NOMO-1 treated with dmso at 0.1 percent for 144 hours (cell line): Measurements from ENCODE around the gene AGO4.
A peak's percentile ranks its signal among the peaks of the same experiment; 100 is the strongest.
"Not testable (repeated sequence)": the region's sequence is repeated elsewhere in the genome, so short reads cannot be mapped to it uniquely, and the experiment has no call there.

ENCODE experiments used
- DNase-seq: peaks from one replicate; lab custom pipeline; 2025; ENCODE audit not compliant: unreplicated experiment; lab: John Stamatoyannopoulos, UW

The AGO4 gene

GRCh38 chr1:35810096-35810881 is 2.5 kb downstream of the AGO4 start:
- DNase-seq: no peak

DNA sequence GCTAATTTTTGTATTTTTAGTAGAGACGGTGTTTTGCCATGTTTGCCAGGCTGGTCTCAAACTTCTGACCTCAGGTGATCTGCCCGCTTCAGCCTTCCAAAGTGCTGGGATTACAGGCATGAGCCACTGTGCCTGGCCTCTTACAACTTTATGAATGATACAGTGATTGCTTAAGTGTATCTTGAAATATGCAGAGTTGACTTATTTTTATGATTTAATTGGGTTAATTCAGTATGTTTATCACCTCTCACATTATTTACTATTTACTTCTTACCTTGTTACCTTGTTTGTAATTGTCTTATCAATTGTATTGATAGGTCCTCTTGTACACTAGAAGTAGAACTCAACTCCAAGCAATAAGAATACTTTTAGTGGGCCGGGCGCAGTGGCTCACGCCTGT is 4.9 kb downstream of the AGO4 start:
- not testable (repeated sequence) for DNase-seq

- no peak for DNase-seq
Measured at GRCh38 chr1:35825255-35825654, 17.4 kb downstream of the AGO4 start.

DNA sequence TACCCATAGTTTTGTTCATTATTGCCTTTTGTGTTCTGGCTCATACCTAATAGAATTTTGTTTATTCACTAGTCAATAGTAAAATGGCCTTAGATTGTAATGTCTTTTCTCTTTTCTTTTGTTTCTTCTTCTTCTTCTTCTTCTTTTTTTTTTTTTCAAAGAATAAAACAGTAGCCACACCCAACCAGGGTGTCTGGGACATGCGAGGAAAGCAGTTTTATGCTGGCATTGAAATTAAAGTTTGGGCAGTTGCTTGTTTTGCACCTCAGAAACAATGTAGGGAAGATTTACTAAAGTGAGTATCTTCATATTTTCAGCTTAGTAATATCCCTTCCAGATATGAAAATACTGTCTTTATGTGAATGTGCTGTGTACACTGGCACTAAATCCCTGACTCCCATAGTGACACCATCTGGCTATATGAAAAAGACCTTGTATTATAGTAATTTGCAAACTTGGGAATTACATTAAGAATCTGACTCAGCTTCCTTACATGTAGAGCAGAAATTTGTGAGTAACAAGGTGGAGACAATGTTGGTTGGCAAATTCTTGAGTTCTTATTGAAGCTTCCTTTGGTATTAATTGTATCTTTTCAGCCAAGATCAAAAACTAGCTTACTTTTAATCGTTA is 24.6 kb downstream of the AGO4 start:
- no peak for DNase-seq

GRCh38 chr1:35833395-35833794 is 25.6 kb downstream of the AGO4 start:
- no peak for DNase-seq

DNA sequence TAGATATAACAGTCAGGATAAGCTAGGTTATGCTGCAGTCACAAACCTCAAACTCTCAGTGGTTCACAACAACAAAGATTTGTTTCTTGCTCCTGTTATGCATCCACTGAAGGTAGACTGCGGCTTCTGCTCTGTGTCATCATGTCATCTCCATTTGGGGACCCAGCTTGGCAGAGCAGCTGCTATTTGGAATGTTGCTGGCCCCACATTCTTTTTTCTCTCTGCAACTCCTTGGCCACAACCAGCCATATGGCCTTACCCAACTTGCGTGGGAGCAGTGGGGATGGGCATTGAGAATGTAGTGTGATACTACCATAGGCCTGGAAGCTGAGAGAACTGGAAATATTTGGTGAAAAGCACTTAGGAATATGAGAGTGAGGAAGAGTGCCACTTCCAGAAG is 26.4 kb downstream of the AGO4 start:
- DNase-seq: no peak

DNA sequence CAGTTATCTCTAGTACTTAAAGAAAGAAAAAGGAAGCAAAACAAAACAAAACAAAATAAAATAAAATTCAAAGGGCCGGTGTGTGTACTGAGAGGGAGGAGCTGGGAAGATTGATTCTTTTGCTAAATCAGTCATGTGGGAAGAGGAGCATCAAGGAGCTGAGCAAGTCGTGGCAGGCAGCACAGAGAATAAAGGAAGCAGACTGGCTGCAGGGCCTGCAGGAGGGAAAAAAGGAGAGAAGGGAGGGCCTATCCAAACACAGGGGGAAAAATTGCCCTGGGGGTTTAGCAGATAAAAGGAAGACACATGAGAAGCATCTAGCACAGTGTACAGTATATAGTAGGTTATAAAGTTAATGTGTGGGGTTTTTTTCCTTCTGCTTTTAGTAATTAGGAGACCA is 27.6 kb downstream of the AGO4 start:
- DNase-seq: no peak

DNA sequence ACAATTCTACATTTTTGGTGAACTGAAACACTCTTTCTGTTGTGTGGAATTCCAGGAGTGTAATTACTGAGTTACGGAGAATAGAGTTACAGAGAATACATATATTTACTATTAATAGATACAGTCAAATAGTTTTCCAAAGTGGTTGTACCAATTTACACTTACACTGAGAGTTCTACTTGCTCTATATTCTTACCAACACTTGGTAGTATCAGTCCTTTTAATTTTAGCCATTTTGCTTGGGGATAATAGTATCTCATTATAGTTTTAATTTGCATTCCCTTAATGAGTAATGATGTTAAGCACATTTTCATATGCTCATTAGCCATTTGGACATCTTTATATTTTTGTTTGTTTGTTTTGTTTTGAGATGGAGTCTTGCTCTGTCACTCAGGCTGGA is 28.9 kb downstream of the AGO4 start:
- DNase-seq: no peak

GRCh38 chr1:35838693-35839245 is 31.0 kb downstream of the AGO4 start:
- DNase-seq: no peak

- DNase-seq: no peak
Measured at GRCh38 chr1:35844826-35845225, 37.0 kb downstream of the AGO4 start.

DNA sequence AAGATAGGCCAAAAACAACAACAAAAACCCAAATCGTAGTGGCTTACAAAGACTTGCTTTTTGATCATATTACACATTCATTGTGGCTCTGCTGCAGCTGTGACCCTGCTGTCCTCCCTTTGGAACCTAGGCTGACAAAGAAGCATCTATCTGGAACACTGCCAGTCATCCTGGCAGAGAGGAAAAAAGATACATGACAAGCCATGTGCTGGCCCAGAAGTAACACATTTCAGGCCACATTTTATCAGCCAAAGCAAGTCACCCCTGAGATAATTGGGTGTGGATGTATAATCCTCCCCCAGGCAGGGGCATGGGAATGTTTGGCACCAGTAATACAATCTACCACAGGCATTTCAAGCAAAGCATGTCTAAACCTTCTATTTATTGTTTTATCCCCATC is 38.0 kb downstream of the AGO4 start:
- no peak for DNase-seq

GRCh38 chr1:35847935-35848565 is 40.2 kb downstream of the AGO4 start:
- no peak for DNase-seq

- DNase-seq: no peak
Measured at GRCh38 chr1:35850051-35850450, 42.2 kb downstream of the AGO4 start.

GRCh38 chr1:35850716-35851115 is 42.9 kb downstream of the AGO4 start:
- no peak for DNase-seq

DNA sequence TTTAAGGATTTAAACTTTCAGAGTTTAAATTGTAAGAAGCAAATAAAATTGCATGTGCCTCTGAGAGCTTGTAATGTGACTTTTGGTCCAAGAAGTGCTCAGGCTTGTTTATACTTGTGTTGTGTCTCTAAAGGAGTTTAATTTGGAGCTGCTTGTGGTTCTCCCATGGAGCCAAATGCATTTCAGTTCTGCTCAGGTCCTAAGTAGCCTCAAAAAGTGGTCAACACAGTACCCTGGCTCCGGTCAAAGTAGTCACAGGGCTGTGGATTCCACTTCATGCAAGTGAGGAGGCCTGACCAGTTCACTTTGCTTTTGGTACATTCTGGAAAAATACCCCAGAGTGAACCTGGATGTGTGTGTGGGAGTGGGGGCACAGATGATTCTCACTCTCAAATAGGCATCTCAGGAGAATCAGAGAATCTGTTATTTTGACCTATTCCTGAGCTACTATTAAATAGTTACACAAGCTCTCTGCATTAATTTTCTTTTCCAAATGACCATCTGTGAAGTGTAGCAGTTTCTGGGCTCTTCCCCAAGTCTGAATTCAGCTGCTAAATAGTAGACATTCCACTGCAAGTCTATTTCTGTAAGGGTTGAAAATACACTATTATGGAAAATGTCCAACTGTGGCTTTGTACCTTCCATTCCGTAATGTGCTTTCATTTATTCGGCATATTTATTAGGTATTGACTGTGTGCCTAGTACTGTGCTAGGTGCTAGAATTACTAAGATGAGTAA is 43.5 kb downstream of the AGO4 start:
- DNase-seq: no peak

- DNase-seq: no peak
Measured at GRCh38 chr1:35852241-35852640, 44.4 kb downstream of the AGO4 start.

DNA sequence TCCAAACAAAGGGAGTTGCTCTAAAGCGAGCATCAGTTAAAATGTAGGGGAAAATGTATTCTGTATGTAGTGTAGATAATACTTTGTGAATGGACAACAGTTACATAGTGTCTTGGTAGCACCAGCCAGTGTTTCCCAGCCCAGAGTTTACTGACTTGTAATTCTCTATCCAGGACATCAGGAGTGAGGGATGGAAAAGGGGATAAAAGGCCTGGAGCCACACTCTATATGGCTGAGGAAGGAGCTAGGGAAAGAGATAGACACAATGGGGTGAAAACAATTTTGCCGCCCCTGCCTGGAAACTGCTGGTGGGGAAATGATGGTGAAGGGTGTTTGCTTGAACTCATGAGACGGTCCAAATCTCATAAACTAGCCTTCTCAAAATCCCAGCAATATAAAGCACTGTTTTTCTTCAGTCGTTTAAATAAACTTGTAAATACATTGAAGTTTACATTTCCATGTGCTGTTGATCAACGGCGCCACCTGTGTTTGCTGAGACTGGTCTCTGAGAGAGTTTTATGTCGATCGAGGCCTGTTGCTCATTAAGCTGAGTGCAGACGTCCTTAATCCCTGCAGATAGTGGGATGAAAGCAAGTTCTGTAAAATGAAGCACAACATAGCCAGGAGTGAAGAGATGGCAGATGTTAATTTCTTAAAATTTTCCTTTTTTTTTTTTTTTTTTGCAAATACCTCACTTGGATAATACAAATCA is 47.3 kb downstream of the AGO4 start:
- no peak for DNase-seq

DNA sequence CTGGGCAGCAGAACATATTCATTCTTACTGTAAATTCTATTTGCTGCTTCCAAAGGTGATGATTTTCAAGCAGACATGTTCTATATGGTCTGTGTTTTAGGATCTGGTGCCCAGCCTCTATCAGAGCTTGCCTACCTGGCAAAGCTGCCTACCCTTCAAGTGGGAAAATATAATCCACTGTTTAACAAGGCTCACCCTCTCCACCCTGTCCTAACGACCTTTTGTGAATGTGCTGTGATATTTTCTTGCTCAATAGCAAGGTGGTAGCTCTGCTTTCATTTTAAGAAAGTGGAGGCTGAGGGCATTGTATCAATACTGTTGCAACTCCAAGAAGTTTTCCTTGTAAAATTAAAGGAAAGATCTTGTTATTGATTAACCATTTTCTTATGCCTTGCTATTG is 49.1 kb downstream of the AGO4 start:
- no peak for DNase-seq

- DNase-seq: no peak
Measured at GRCh38 chr1:35857830-35858229, 50.0 kb downstream of the AGO4 start.

- peak; percentile 76 for DNase-seq
Measured at GRCh38 chr1:35860696-35861095, 52.9 kb downstream of the AGO4 start.

DNA sequence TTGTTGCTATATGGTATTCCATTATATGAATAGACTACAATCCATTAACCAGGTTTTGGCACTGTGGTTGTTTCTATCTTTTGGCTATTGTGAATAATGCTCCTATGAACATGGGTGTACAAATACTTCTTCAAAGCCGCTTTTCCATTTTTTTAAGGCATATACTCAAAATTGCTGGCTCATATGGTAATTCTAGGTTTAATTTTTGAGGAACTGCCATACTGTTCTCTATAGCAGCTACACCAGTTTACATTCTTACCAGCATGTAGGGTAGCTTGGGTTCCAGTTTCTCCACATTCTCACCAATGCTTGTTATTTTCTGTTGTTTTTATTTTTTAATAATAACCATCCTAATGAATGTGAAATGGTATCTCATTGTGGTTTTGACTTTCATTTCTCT is 55.3 kb downstream of the AGO4 start:
- DNase-seq: no peak
